ENCODE data around the gene C11orf65.
A peak's percentile ranks its signal among the peaks of the same experiment; 100 is the strongest.
"Not testable (repeated sequence)": the region's sequence is repeated elsewhere in the genome, so short reads cannot be mapped to it uniquely, and the experiment has no call there.

- peak; percentile 65 for TF ChIP-seq CTCF (conservative IDR thresholded peaks at IDR 0.05; ENCODE audit: low read length)
- TF ChIP-seq EZH2phosphoT487 (IDR thresholded peaks at IDR 0.05; ENCODE audit: borderline replicate concordance, low read depth, low read length): not testable (repeated sequence)
Measured at GRCh38 chr11:108417551-108417950, 49.8 kb downstream of the C11orf65 start.

All from OCI-LY7 (cell line).